GM23248 (cell line): ENCODE measurements around the gene PTPRD.

ENCODE experiments used
- EZH2 ChIP-seq: fragments of 200-600 bp; sonication (generic); IDR thresholded peaks from 2 replicates; pipeline ENCODE4 v1.6.1; 2018; ENCODE audit warnings: antibody characterized with exemption, mild to moderate bottlenecking; ENCODE audit not compliant: insufficient read depth, poor library complexity, severe bottlenecking
- EZH2phosphoT487 ChIP-seq: fragments of 200-600 bp; sonication (generic); IDR thresholded peaks from 2 replicates; pipeline ENCODE4 v1.6.1; 2018; ENCODE audit warnings: antibody characterized with exemption, moderate library complexity, mild to moderate bottlenecking, low read depth; ENCODE audit not compliant: insufficient read depth

DNA sequence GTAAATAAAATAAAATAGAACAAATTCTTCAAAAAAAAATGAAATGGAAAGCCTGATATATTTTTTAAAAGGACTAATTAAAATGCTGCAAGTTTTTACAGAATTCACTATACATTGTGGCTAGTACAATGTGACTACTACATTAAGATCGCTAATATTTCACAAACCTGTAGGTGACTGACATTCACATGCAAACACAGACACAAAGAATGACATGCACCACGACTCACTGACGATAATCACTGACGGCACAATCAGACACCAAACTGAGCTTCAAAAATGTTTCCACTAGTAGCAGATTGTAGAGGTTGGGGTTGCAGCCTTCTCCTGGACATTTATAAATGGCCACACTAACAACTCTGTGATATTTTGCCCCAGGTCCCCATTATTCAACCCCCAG, 2175.5 kb downstream of the PTPRD start:
- TF ChIP-seq EZH2, result no peak
- TF ChIP-seq EZH2phosphoT487, result no peak
